SKM-1 treated with dmso at 0.1 percent for 144 hours (cell line): ENCODE results near the gene UBTD2.
"Not testable (repeated sequence)": the region's sequence is repeated elsewhere in the genome, so short reads cannot be mapped to it uniquely, and the experiment has no call there.

Experiments used
- DNase-seq: peaks from one replicate; lab custom pipeline; 2025; ENCODE audit not compliant: unreplicated experiment; lab: John Stamatoyannopoulos, UW

The UBTD2 gene

DNA sequence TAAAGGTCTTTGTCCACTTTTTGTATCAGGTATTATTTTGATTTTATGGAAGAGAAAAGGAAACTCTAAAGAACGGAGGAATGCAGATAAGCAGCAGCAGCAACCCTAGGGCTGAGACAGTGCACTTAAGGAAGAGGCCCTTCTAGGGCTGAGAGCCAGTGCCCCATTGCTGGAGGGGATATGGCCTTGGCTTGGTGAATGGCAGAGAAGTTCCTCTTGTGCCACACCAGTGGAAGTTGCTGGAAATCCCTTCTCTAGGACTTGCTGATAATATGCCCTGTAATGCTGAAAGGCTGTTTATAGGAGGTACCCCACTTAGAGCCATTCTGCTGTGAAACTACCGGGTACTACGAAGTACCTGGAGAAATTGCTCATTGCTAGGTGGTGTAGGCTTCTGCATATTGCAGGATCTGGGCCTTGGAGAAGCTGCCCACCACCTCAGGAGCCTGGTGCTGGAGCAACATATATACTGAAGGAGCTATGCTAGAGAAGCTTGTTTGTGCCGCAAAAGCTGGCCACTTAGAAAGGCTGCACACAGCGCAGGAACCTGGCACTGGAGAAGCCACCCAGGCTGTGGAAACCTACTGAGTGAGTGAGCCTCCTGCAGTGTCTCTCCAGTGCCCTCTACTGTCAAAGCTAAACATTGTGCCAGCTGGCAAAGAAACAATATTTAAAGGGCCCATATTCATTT, 9.6 kb upstream of the UBTD2 start:
- peak; percentile 74 for DNase-seq

GRCh38 chr5:172291837-172292236, 8.3 kb upstream of the UBTD2 start:
- DNase-seq = not testable (repeated sequence)

DNA sequence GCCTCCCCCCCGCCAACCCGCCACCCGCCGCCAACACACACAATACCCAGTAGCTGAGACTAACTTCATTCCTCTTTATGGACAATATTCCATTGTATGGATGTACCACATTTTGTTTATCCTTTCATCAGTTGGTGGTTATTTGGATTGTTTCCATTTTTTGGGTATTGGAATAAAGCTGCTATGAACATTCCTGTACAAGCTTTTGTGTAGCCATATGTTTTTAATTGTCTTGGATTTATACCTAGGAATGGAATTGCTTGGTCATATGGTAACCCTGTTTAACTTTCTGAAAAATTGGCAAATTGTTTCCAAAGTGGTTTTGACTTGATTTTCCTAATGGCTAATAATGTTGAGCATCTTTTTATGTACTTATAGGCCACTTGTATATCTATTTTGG, 4.9 kb upstream of the UBTD2 start:
- DNase-seq = no peak

- DNase-seq = not testable (repeated sequence)
These were observed 3.6 kb upstream of the UBTD2 start for GRCh38 chr5:172287140-172287539.

DNA sequence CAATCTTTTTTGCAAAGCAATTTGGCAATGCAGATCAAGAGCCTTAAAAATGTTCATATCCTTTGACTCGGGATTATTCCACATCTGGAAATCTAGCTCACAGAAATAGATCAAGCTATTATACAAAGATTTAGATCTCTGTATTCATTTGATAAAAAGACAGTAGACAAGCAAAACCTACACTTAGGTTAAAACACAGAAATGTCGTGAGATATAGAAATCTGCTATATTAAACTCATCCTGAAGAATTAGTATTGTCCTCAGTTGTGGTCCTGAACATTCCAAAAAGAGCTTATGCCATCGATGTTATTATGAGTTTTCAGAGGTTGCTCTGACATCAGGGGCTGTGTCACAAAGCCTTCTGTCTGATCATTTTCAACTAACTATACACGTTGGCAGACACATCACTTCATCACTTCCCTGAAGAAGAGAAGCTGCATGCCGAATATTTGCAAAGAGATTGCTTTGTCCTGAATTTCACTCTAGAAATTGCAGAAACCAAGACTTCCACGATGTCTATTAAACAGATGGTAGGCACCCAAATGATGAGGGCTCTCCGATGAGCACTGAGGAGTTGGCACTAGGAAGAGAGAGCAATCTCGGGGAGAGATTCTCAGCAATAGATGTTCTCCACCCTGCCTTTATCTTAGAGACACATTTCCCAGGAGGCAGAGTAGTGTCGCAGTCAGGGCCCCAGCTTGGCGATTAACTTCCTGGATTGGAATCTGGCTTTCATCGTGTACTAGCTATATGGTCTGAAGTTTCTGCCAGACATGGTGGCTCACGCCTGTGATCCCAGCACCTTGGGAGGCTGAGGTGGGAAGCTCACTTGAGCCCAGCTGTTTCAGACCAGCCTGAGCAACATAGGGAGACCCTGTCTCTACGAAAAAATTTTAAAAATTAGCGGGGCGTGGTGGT, 1.9 kb upstream of the UBTD2 start:
- no peak for DNase-seq

DNA sequence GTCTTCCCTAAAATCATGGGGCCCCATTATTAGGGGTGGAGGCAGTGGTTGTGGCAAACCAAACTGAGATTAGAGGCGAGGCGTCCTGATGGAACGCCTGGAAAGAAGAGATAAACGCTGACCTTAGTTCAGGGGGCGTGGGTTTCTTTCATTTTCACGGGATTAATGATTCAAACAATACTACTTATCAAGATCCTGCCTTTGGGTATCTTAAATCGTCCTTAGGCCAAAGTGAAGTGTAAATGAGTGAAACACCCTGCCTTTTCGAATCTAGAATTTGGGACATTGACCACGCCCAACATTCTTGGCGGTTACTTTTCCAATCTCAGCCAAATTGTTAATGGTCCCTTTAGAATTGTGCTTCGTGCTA, 1.0 kb upstream of the UBTD2 start:
- DNase-seq = no peak

GRCh38 chr5:172283862-172284610, 472 bp upstream of the UBTD2 start:
- peak; percentile 68 for DNase-seq

GRCh38 chr5:172282272-172283019, 1.1 kb downstream of the UBTD2 start:
- DNase-seq = no peak

- DNase-seq = no peak
These were observed 2.2 kb downstream of the UBTD2 start for GRCh38 chr5:172281346-172281745.

- DNase-seq = no peak
These were observed 2.6 kb downstream of the UBTD2 start for GRCh38 chr5:172280929-172281328.

DNA sequence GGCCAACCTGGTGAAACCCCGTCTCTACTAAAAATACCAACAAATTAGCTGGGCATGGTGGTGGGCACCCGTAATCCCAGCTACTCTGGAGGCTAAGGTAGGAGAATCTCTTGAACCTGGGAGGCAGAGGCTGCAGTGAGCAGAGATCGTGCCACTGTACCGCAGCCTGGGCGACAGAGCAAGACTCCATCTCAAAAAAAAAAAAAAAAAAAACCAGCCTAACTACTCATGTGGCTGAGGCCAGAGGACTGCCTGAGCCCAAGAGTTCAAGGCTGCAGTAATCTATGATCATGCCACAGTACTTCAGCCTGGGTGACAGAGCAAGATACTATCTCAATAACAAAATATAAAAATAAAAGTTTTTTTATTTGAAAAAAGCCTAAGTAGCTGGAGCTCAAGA, 3.2 kb downstream of the UBTD2 start:
- no peak for DNase-seq

DNA sequence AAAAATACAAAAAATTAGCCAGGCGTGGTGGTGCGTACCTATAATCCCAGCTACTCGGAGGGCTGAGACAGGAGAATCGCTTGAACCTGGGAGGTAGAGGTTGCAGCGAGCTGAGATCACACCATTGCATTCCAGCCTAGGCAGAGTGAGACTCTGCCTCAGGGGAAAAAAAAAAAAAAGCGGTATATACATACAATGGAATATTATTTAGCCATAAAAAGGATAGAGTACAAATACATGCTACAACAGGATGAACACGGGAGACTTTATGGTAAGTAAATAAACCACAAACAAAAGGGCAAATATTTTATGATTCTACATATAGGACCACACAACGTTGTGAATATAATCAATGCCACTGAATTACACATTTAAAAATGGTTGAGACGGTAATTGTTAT, 5.2 kb downstream of the UBTD2 start:
- no peak for DNase-seq

DNA sequence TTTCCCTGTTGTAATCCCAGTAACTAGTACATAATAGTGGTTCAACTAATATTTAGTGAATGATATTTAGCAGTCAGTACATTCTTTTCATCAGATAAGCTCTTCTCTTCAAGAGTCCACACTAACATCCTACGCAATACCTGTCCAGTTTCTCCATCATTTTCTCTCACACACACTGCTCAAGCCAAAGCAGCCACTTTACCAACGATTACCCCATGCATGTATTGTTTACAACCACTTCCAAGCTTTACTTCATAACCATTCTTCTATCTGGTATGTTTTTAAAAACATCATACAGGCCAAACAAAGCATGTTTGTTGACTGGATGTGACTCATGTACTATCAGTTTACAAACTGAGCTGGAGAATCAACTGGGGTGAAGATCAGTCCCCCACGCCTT, 7.3 kb downstream of the UBTD2 start:
- DNase-seq = no peak

- DNase-seq = no peak
These were observed 8.4 kb downstream of the UBTD2 start for GRCh38 chr5:172274951-172275753.

- DNase-seq = no peak
These were observed 15.6 kb downstream of the UBTD2 start for GRCh38 chr5:172267943-172268342.

DNA sequence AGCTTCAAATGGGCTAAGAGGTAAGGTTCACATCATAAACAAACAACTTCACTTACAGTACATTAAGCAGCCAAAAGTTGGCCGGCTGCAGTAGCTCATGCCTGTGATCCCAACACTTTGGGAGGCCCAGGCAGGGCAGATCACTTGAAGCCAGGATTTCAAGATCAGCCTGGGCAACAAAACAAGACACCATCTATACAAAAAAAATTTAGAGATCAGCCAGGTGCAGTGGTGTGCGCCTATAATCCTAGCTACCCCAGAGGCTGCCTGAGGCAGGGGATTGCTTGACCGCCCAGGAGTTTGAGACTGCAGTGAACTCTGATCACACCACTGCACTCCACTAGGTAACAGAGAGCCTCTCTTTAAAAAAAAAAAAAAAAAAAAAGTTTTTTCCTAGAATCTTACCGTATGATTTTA, 16.9 kb downstream of the UBTD2 start:
- DNase-seq = no peak

- DNase-seq = no peak
These were observed 17.4 kb downstream of the UBTD2 start for GRCh38 chr5:172266071-172266675.

- DNase-seq = no peak
These were observed 18.7 kb downstream of the UBTD2 start for GRCh38 chr5:172264815-172265395.

DNA sequence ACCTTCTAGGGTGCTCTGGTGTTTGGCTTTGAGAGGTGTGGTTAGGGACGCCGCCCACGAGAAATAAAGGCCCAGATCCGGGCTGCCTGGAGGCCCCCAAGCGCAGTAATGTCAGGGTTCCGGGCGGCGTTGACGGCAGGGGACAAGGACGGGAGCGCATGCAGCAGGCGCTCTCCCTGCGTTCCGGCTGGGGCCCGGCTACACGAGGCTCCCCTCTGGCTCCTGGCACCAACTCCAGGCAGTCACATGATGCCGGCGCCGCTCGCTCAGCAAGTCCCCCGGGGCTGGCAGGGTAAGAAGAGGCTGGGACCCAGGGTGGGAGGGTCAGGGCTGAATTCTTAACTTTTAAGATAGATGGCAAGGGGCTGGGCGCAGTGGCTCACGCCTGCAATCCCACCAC, 28.1 kb downstream of the UBTD2 start:
- DNase-seq = no peak
